ENCODE results near the gene HHAT. TPM values are rescaled to one million over a fixed set of nuclear protein-coding genes. Genes with fewer than 3 reads are reported as not detected.

The HHAT gene
- total and polyA plus RNA-seq, 2 of the 13 experiments (the other 11 are each of a cell fraction or from before 2014, with no cell fraction given): 2.6 to 4.9 TPM

DNA sequence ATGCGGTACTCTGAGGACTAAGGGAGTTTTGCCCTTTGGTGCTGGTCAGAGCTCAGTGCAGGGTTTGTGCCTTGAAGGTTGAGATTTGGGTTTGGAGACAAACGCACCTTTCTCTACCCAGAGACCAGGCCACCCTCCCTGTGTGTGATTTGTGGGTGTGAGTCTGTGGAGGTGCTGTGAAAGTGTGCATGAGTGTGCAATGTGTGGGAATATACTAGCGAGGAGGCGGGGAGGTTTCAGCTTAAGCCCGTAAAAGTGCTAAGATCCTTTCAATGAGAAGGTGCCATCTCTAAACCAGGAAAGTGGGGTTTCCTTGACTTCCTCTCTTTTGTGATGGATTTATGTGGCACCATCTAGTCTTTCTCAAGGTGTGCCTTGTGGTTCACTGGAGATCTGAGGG, 225.7 kb downstream of the HHAT start (continued):
- no peak for TF ChIP-seq ZNF616 (CRISPR knock-in tag; IDR thresholded peaks at IDR 0.05; ENCODE audit: low read depth)
- TF ChIP-seq FOSL2 (CRISPR knock-in tag; IDR thresholded peaks at IDR 0.05): no peak
- no peak for TF ChIP-seq ZFP37 (CRISPR knock-in tag; IDR thresholded peaks at IDR 0.05; ENCODE audit: borderline replicate concordance)
- no peak for TF ChIP-seq ZNF253 (CRISPR knock-in tag; IDR thresholded peaks at IDR 0.05; ENCODE audit: borderline replicate concordance)
- no peak for TF ChIP-seq ZNF558 (CRISPR knock-in tag; IDR thresholded peaks at IDR 0.05; ENCODE audit: borderline replicate concordance)

DNA sequence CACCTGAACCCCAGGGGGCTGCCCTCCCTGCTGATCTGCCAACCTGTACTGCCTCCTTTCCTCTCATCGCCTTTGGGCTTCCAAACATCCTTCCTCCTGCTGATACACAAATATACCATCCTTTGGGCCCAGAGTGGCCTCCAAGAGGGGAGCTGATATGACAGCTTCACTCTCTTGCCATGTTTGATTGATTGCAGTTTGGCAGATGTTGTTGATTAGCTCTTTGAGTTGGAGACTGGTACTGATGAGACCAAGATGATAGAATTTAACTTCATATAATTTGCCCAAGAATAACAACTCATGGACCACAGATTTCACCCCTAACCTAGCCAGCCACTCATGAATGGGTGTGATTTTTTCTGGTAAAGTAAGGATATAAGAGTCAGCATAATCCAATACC, 227.8 kb downstream of the HHAT start:
- TF ChIP-seq ARID3A (IDR thresholded peaks at IDR 0.05; ENCODE audit: low read depth, low read length) (no peak), NFE2L2 (IDR thresholded peaks at IDR 0.05; ENCODE audit: low read length) (no peak), ZNF672 (CRISPR knock-in tag; IDR thresholded peaks at IDR 0.05) (no peak), ZNF878 (CRISPR knock-in tag; IDR thresholded peaks at IDR 0.05) (no peak), ZNF772 (CRISPR knock-in tag; IDR thresholded peaks at IDR 0.05) (no peak), ARID4A (CRISPR knock-in tag; IDR thresholded peaks at IDR 0.05; ENCODE audit: borderline replicate concordance) (no peak), SP2 (CRISPR knock-in tag; IDR thresholded peaks at IDR 0.05) (no peak), SRY (CRISPR knock-in tag; IDR thresholded peaks at IDR 0.05) (no peak)
- TF ChIP-seq, protein P1, sequence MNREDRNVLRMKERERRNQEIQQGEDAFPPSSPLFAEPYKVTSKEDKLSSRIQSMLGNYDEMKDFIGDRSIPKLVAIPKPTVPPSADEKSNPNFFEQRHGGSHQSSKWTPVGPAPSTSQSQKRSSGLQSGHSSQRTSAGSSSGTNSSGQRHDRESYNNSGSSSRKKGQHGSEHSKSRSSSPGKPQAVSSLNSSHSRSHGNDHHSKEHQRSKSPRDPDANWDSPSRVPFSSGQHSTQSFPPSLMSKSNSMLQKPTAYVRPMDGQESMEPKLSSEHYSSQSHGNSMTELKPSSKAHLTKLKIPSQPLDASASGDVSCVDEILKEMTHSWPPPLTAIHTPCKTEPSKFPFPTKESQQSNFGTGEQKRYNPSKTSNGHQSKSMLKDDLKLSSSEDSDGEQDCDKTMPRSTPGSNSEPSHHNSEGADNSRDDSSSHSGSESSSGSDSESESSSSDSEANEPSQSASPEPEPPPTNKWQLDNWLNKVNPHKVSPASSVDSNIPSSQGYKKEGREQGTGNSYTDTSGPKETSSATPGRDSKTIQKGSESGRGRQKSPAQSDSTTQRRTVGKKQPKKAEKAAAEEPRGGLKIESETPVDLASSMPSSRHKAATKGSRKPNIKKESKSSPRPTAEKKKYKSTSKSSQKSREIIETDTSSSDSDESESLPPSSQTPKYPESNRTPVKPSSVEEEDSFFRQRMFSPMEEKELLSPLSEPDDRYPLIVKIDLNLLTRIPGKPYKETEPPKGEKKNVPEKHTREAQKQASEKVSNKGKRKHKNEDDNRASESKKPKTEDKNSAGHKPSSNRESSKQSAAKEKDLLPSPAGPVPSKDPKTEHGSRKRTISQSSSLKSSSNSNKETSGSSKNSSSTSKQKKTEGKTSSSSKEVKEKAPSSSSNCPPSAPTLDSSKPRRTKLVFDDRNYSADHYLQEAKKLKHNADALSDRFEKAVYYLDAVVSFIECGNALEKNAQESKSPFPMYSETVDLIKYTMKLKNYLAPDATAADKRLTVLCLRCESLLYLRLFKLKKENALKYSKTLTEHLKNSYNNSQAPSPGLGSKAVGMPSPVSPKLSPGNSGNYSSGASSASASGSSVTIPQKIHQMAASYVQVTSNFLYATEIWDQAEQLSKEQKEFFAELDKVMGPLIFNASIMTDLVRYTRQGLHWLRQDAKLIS (CRISPR knock-in tag; IDR thresholded peaks at IDR 0.05): no peak
- Histone ChIP-seq H3K36me3 (replicated peaks in 1 of 2; ENCODE audit: control insufficient read depth in 1 of 2, insufficient read depth in 2 of 2, low read length in 2 of 2) (no peaks in the 10 kb centered on the region), H3K4me3 (replicated peaks in 1 of 3; ENCODE audit: insufficient read depth in 1 of 3, low read depth in 2 of 3, low read length in 3 of 3) (no peak overlapping the region), H3K79me2 (ENCODE audit: insufficient read depth, low read length) (no peaks in the 10 kb centered on the region), H4K20me1 (ENCODE audit: insufficient read depth, low read length) (no peaks in the 10 kb centered on the region), H3K9me3 (ENCODE audit: low read length) (no peaks in the 10 kb centered on the region), H3K27me3 (ENCODE audit: control insufficient read depth in 1 of 2, insufficient read depth in 2 of 2, low read length in 2 of 2) (no peaks in the 10 kb centered on the region), H2AFZ (ENCODE audit: low read length) (no peak overlapping the region), H3K4me2 (ENCODE audit: low read depth, low read length) (no peak overlapping the region), H3K4me1 (ENCODE audit: insufficient read depth, low read length) (no peaks in the 10 kb centered on the region), H3K27ac (ENCODE audit: extremely low read length, insufficient read depth, low read length) (no peak overlapping the region), H3K9ac (ENCODE audit: insufficient read depth, low read depth, low read length) (no peak overlapping the region)
- intact Hi-C loops (cut with micrococcal nuclease; ENCODE audit: unreplicated experiment) (no loop called here), in situ Hi-C loops (cut with HindIII; ENCODE audit: extremely low pct_ligation_motif_present, low pct_unique_long_range_greater_than_20kb) (no loop called here)
- ATAC-seq: no peak
- no peak for FAIRE-seq
- no peak for DNase-seq (ENCODE audit: low spot score)
- ChIA-PET CTCF (ENCODE audit: low intra/inter-chr PET ratio, low total read pairs) (no interaction called here), POLR2A (no interaction called here)
- 38% methylated on average over 1 of the region's 1 CpG for WGBS (ENCODE audit: low lambda C conversion rate)
- no TSS peak for BruUV-seq (replicated peaks)
